OCI-M2 (cell line): Measurements from ENCODE around the gene PCAT6.
"Not testable (repeated sequence)": the region's sequence is repeated elsewhere in the genome, so short reads cannot be mapped to it uniquely, and the experiment has no call there.

Source experiments
- DNase-seq: peaks from one replicate; lab custom pipeline; 2025; ENCODE audit not compliant: unreplicated experiment; lab: John Stamatoyannopoulos, UW

PCAT6 gene

GRCh38 chr1:202810615-202811295, at the start of gene PCAT6:
Gene PCAT6, plus strand, starts transcription at chr1:202810954.
- DNase-seq: peak; percentile 79

- no peak for DNase-seq
These were observed 48.7 kb upstream of the PCAT6 start for GRCh38 chr1:202762019-202762418.

GRCh38 chr1:202765721-202766120, 45.0 kb upstream of the PCAT6 start:
- no peak for DNase-seq

- DNase-seq: no peak
These were observed 40.6 kb upstream of the PCAT6 start for GRCh38 chr1:202770135-202770534.

GRCh38 chr1:202781180-202781579, 29.6 kb upstream of the PCAT6 start:
- DNase-seq: no peak

- DNase-seq: no peak
These were observed 23.9 kb upstream of the PCAT6 start for GRCh38 chr1:202786804-202787203.

- DNase-seq: no peak
These were observed 22.0 kb upstream of the PCAT6 start for GRCh38 chr1:202788800-202789199.

GRCh38 chr1:202791077-202791747, 19.5 kb upstream of the PCAT6 start:
- no peak for DNase-seq

GRCh38 chr1:202794051-202794740, 16.6 kb upstream of the PCAT6 start:
- no peak for DNase-seq

GRCh38 chr1:202794931-202795330, 15.8 kb upstream of the PCAT6 start:
- DNase-seq: not testable (repeated sequence)

- no peak for DNase-seq
These were observed 14.1 kb upstream of the PCAT6 start for GRCh38 chr1:202796670-202797069.

GRCh38 chr1:202798260-202798659, 12.5 kb upstream of the PCAT6 start:
- no peak for DNase-seq

GRCh38 chr1:202798792-202799331, 11.9 kb upstream of the PCAT6 start:
- DNase-seq: no peak

GRCh38 chr1:202800742-202801141, 10.0 kb upstream of the PCAT6 start:
- DNase-seq: no peak

GRCh38 chr1:202801175-202801574, 9.6 kb upstream of the PCAT6 start:
- no peak for DNase-seq

GRCh38 chr1:202802034-202802433, 8.7 kb upstream of the PCAT6 start:
- no peak for DNase-seq

- no peak for DNase-seq
These were observed 7.5 kb upstream of the PCAT6 start for GRCh38 chr1:202802998-202803932.

- no peak for DNase-seq
These were observed 6.6 kb upstream of the PCAT6 start for GRCh38 chr1:202804126-202804525.

- no peak for DNase-seq
These were observed 4.6 kb upstream of the PCAT6 start for GRCh38 chr1:202805886-202806844.
